RWPE2 (cell line): Measurements from ENCODE around the gene FAM163A.

Source experiments
- ATAC-seq: fragments of 200-7000 bp; cut with Tn5 transposase; 3 replicates; pipeline ENCODE4 v1.9.1; 2021; ENCODE audit warnings: low read depth
- DNase-seq: peaks from one replicate; pipeline ENCODE4 v3.0.0-alpha.2; 2020; ENCODE audit warnings: low spot score
- H3K27ac ChIP-seq: fragments of 450-650 bp; 2 replicates; pipeline ENCODE4 v1.5.1; 2017; ENCODE audit warnings: mild to moderate bottlenecking; ENCODE audit not compliant: poor library complexity, severe bottlenecking
- H3K27me3 ChIP-seq: fragments of 250-450 bp; sonication (Bioruptor Pico); 2 replicates; pipeline ENCODE4 v1.5.1; 2021; ENCODE audit warnings: mild to moderate bottlenecking, moderate library complexity; ENCODE audit not compliant: insufficient read depth, poor library complexity, severe bottlenecking
- H3K36me3 ChIP-seq: fragments of 250-450 bp; sonication (Bioruptor Pico); 2 replicates; pipeline ENCODE4 v1.5.1; 2020; ENCODE audit warnings: low read depth, mild to moderate bottlenecking, moderate library complexity
- H3K4me1 ChIP-seq: fragments of 250-450 bp; sonication (Bioruptor Pico); 2 replicates; pipeline ENCODE4 v1.5.1; 2021; ENCODE audit warnings: mild to moderate bottlenecking, moderate library complexity; ENCODE audit not compliant: insufficient read depth, poor library complexity, severe bottlenecking
- H3K4me3 ChIP-seq: fragments of 250-450 bp; sonication (Bioruptor Pico); 2 replicates; pipeline ENCODE4 v1.5.1; 2021; ENCODE audit warnings: mild to moderate bottlenecking, moderate library complexity; ENCODE audit not compliant: severe bottlenecking
- H3K9me3 ChIP-seq: fragments of 250-450 bp; sonication (Bioruptor Pico); 2 replicates; pipeline ENCODE4 v1.5.1; 2021; ENCODE audit warnings: mild to moderate bottlenecking, moderate library complexity; ENCODE audit not compliant: severe bottlenecking
- TF ChIP-seq, protein P1 (sequence below): fragments of 450-650 bp; IDR thresholded peaks from one replicate; pipeline ENCODE4 v1.5.1; 2017; ENCODE audit warnings: mild to moderate bottlenecking, moderate library complexity; ENCODE audit not compliant: poor library complexity, severe bottlenecking

Gene FAM163A

DNA sequence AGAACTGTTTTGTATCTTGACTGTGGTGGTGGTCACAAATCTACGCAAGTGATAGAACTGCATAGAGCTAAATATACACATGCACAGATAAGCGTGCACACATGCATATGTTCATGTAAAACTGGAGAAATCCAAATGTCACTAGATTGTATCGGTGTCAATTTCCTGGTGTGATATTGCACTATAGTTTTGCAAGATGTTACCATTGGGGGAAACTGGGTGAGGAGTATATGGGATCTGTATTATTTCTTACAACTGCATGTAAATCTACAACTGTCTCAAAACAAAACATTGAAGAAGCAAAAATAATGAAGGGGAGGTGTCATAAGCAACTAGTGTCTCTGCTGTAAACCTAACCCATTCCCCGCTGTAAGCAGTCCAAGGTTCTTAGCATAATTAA lies 30.2 kb downstream of the FAM163A start:
- Histone ChIP-seq H3K27me3 (no peaks in the 10 kb centered on the region), H3K4me3 (no peak overlapping the region), H3K36me3 (no peaks in the 10 kb centered on the region), H3K9me3 (no peaks in the 10 kb centered on the region), H3K4me1 (no peaks in the 10 kb centered on the region), H3K27ac (no peak overlapping the region)
- TF ChIP-seq, protein P1, sequence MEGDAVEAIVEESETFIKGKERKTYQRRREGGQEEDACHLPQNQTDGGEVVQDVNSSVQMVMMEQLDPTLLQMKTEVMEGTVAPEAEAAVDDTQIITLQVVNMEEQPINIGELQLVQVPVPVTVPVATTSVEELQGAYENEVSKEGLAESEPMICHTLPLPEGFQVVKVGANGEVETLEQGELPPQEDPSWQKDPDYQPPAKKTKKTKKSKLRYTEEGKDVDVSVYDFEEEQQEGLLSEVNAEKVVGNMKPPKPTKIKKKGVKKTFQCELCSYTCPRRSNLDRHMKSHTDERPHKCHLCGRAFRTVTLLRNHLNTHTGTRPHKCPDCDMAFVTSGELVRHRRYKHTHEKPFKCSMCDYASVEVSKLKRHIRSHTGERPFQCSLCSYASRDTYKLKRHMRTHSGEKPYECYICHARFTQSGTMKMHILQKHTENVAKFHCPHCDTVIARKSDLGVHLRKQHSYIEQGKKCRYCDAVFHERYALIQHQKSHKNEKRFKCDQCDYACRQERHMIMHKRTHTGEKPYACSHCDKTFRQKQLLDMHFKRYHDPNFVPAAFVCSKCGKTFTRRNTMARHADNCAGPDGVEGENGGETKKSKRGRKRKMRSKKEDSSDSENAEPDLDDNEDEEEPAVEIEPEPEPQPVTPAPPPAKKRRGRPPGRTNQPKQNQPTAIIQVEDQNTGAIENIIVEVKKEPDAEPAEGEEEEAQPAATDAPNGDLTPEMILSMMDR = no peak
- DNase-seq (no peak), ATAC-seq (no peak)

DNA sequence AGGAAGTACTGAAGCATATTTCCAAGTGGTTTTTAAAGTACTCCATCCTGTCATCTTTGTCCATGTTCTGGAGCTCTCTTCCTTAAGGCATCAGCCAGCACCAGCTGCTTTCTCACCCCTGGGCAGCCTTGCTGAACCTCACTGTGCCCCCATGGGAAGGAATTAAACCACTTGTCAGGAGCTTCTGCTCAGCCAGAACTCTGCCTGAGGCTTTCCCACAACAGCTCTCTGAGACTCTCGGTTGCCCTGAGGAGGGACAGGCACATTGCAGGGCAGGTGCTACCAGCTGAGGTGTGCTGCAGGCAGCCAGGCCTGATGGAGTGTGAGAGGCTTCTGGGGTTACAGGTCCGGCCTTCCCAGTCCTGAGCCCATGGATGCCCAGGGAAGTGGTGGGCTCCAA lies 30.9 kb downstream of the FAM163A start:
- H3K9me3 ChIP-seq = no peaks in the 10 kb centered on the region
- H3K27me3 ChIP-seq = no peaks in the 10 kb centered on the region
- TF ChIP-seq, protein P1 = no peak
- H3K27ac ChIP-seq = no peak overlapping the region
- DNase-seq (no peak), ATAC-seq (no peak)
- no peak overlapping the region for H3K4me3 ChIP-seq
- H3K4me1 ChIP-seq = no peaks in the 10 kb centered on the region
- H3K36me3 ChIP-seq = no peaks in the 10 kb centered on the region

- H3K36me3 ChIP-seq = no peaks in the 10 kb centered on the region
- no peak overlapping the region for H3K4me3 ChIP-seq
- no peak for DNase-seq
- no peaks in the 10 kb centered on the region for H3K27me3 ChIP-seq
- H3K4me1 ChIP-seq = no peaks in the 10 kb centered on the region
- ATAC-seq = no peak
- TF ChIP-seq, protein P1 = no peak
- H3K27ac ChIP-seq = no peak overlapping the region
- no peaks in the 10 kb centered on the region for H3K9me3 ChIP-seq
Measured at GRCh38 chr1:179774566-179774965, 31.5 kb downstream of the FAM163A start.

GRCh38 chr1:179775009-179775408 lies 31.9 kb downstream of the FAM163A start:
- H3K9me3 ChIP-seq = no peaks in the 10 kb centered on the region
- H3K36me3 ChIP-seq = no peaks in the 10 kb centered on the region
- ATAC-seq (no peak), DNase-seq (no peak)
- H3K27me3 ChIP-seq = no peaks in the 10 kb centered on the region
- H3K4me3 ChIP-seq = no peak overlapping the region
- H3K4me1 ChIP-seq = no peaks in the 10 kb centered on the region
- no peak overlapping the region for H3K27ac ChIP-seq
- TF ChIP-seq, protein P1 = no peak

- ATAC-seq (no peak), DNase-seq (no peak)
- H3K27me3 ChIP-seq = no peaks in the 10 kb centered on the region
- TF ChIP-seq, protein P1 = no peak
- H3K36me3 ChIP-seq = no peaks in the 10 kb centered on the region
- no peaks in the 10 kb centered on the region for H3K9me3 ChIP-seq
- no peak overlapping the region for H3K27ac ChIP-seq
- H3K4me1 ChIP-seq = no peaks in the 10 kb centered on the region
- H3K4me3 ChIP-seq = no peak overlapping the region
Measured at GRCh38 chr1:179776831-179777230, 33.7 kb downstream of the FAM163A start.
